ENCODE measurements around the gene WNT8A. TPM values are rescaled to one million over a fixed set of nuclear protein-coding genes. Genes with fewer than 3 reads are reported as not detected.

Gene WNT8A
- total RNA-seq, 1 donor from 2014 or later, result not detected

DNA sequence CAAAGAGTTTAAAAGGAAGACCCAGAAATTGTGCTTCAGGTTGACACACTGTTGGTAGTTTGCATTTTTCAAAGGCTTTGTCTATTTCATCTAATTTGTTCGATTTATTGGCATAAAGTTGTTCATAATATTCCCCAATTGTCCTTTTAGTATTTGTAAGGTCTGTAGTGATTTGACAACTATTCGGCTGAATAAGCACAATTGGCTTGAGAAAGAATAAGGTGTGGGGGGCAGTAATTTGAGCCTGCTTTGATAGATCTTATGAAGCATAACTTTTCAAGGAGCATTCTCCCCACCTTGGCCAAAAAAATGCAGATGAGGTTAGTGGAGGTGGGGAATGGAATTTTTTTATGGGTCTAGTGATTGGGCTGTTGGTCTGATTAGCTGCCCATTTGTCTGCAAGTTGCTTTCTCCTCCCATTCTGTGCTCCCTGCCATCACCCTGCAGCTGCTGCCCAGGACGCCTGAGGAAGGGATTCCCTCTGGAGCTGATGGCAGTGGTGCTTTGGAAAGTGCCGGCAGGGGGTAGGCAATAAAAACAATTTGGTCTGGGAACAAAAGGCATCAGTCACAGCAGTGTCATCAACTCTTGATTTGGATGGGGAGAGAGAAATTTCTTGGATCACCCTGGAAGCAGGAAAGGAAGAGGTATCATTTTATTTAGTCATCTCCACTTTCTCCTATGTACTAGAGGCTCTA is 26.6 kb downstream of the WNT8A start:
- Mint-ChIP-seq H3K27me3 (ENCODE audit: unreplicated experiment) (no peaks in the 10 kb centered on the region), H3K4me3 (ENCODE audit: unreplicated experiment) (no peak overlapping the region), H3K27ac (ENCODE audit: unreplicated experiment) (no peak overlapping the region), H3K36me3 (ENCODE audit: unreplicated experiment) (no peaks in the 10 kb centered on the region), H3K9me3 (ENCODE audit: unreplicated experiment) (no peaks in the 10 kb centered on the region), H3K4me1 (ENCODE audit: low read depth, unreplicated experiment) (no peaks in the 10 kb centered on the region)
- TF ChIP-seq, protein P1, sequence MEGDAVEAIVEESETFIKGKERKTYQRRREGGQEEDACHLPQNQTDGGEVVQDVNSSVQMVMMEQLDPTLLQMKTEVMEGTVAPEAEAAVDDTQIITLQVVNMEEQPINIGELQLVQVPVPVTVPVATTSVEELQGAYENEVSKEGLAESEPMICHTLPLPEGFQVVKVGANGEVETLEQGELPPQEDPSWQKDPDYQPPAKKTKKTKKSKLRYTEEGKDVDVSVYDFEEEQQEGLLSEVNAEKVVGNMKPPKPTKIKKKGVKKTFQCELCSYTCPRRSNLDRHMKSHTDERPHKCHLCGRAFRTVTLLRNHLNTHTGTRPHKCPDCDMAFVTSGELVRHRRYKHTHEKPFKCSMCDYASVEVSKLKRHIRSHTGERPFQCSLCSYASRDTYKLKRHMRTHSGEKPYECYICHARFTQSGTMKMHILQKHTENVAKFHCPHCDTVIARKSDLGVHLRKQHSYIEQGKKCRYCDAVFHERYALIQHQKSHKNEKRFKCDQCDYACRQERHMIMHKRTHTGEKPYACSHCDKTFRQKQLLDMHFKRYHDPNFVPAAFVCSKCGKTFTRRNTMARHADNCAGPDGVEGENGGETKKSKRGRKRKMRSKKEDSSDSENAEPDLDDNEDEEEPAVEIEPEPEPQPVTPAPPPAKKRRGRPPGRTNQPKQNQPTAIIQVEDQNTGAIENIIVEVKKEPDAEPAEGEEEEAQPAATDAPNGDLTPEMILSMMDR (IDR thresholded peaks at IDR 0.05; ENCODE audit: partially characterized antibody, unreplicated experiment), result no peak
- DNase-seq, result peak; percentile 28

DNA sequence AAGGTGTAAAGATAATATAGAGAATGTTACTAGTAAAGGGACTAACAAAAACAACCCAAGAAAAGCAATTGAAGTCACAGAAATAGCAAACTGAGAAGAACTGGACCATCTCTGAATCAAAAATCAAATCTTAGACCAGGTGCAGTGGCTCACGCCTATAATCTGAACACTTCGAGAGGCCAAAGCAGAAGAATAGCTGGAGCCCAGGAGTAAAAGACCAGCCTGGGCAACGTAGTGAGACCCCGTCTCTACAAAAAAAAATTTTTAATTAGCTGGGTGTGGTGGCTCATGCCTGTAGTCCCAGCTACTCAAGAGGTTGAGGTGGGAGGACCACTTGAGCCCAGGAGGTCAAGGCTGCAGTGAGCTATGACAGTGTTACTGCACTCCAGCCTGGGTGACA is 27.3 kb downstream of the WNT8A start:
- Mint-ChIP-seq H3K27me3 (ENCODE audit: unreplicated experiment) (no peaks in the 10 kb centered on the region), H3K36me3 (ENCODE audit: unreplicated experiment) (no peaks in the 10 kb centered on the region), H3K27ac (ENCODE audit: unreplicated experiment) (no peak overlapping the region), H3K4me1 (ENCODE audit: low read depth, unreplicated experiment) (no peaks in the 10 kb centered on the region), H3K4me3 (ENCODE audit: unreplicated experiment) (no peak overlapping the region), H3K9me3 (ENCODE audit: unreplicated experiment) (no peaks in the 10 kb centered on the region)
- TF ChIP-seq, protein P1 (IDR thresholded peaks at IDR 0.05; ENCODE audit: partially characterized antibody, unreplicated experiment), result no peak
- DNase-seq, result no peak

- no peak for DNase-seq
- Mint-ChIP-seq H3K9me3 (ENCODE audit: unreplicated experiment) (no peaks in the 10 kb centered on the region), H3K27me3 (ENCODE audit: unreplicated experiment) (no peaks in the 10 kb centered on the region), H3K27ac (ENCODE audit: unreplicated experiment) (no peak overlapping the region), H3K4me1 (ENCODE audit: low read depth, unreplicated experiment) (no peaks in the 10 kb centered on the region), H3K4me3 (ENCODE audit: unreplicated experiment) (no peak overlapping the region), H3K36me3 (ENCODE audit: unreplicated experiment) (no peaks in the 10 kb centered on the region)
- TF ChIP-seq, protein P1 (IDR thresholded peaks at IDR 0.05; ENCODE audit: partially characterized antibody, unreplicated experiment), result no peak
Measured at GRCh38 chr5:138111937-138112336, 28.1 kb downstream of the WNT8A start.

DNA sequence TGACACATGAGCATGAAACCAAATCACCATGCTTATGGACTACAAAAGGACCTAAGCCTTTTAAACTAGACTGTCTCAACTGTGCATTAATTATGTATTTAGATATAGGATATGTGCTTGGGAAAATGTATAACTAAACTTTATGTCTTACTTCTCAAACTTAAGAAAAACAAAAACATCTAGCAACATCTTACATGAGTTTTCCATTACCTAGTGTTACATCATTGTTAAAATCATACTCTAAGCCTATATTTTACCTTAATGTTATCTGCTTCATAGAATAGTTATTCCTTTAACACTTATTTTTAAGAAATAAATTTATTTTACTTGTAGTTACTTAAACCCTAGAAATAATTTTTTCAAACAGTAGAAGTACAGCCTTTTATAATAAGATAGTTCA is 31.4 kb downstream of the WNT8A start:
- DNase-seq, result no peak
- Mint-ChIP-seq H3K27ac (ENCODE audit: unreplicated experiment) (no peak overlapping the region), H3K36me3 (ENCODE audit: unreplicated experiment) (no peaks in the 10 kb centered on the region), H3K9me3 (ENCODE audit: unreplicated experiment) (no peaks in the 10 kb centered on the region), H3K4me3 (ENCODE audit: unreplicated experiment) (no peak overlapping the region), H3K4me1 (ENCODE audit: low read depth, unreplicated experiment) (no peaks in the 10 kb centered on the region), H3K27me3 (ENCODE audit: unreplicated experiment) (no peaks in the 10 kb centered on the region)
- TF ChIP-seq, protein P1 (IDR thresholded peaks at IDR 0.05; ENCODE audit: partially characterized antibody, unreplicated experiment), result no peak

DNA sequence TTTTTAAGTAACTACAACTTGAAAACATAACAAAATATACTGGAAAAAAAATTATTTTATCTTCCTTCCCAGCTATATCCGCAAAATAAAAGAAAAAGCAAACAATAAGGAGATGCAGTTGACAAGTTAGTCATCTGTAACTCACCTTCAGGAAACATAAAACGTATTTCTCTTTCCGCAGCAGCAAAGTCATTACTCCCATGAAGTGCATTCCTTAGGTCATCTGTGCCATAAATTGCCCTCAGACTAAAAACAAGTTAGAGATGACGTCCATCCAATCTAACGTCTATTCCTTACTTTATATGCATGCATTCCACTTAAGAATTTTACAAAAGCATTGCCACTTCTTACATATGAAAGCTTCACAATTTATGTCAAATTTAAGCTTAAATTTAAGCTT is 44.5 kb downstream of the WNT8A start:
- Mint-ChIP-seq H3K36me3 (ENCODE audit: unreplicated experiment) (no peaks in the 10 kb centered on the region), H3K27ac (ENCODE audit: unreplicated experiment) (no peak overlapping the region), H3K27me3 (ENCODE audit: unreplicated experiment) (peaks cover 2% of the 10 kb centered on the region), H3K4me1 (ENCODE audit: low read depth, unreplicated experiment) (no peaks in the 10 kb centered on the region), H3K9me3 (ENCODE audit: unreplicated experiment) (no peaks in the 10 kb centered on the region), H3K4me3 (ENCODE audit: unreplicated experiment) (no peak overlapping the region)
- TF ChIP-seq, protein P1 (IDR thresholded peaks at IDR 0.05; ENCODE audit: partially characterized antibody, unreplicated experiment), result no peak
- DNase-seq, result no peak

All from glutamatergic neuron (in vitro differentiated cells).